ENCODE results near the gene VWA7.

DNA sequence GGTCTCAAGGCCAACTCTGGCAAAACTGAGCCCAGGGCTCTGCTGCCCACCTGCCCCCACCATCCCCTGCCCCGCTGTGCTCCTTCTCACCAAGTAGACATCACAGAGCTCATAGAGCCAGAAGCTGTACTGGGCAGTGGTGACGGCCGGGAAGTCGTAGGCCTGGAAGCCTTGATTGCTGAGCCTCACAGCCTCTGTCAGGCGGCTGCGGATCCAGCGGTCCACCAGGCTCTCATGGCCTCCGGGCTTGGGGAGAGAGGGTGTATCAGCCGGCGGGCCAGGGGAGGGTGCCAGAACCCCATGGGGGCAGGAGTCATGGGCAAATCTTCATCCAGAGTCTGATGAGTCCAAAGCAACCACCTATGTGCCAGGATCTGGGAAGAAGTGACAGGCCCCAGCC is 2.8 kb upstream of the VWA7 start:
- TF ChIP-seq, protein P1, sequence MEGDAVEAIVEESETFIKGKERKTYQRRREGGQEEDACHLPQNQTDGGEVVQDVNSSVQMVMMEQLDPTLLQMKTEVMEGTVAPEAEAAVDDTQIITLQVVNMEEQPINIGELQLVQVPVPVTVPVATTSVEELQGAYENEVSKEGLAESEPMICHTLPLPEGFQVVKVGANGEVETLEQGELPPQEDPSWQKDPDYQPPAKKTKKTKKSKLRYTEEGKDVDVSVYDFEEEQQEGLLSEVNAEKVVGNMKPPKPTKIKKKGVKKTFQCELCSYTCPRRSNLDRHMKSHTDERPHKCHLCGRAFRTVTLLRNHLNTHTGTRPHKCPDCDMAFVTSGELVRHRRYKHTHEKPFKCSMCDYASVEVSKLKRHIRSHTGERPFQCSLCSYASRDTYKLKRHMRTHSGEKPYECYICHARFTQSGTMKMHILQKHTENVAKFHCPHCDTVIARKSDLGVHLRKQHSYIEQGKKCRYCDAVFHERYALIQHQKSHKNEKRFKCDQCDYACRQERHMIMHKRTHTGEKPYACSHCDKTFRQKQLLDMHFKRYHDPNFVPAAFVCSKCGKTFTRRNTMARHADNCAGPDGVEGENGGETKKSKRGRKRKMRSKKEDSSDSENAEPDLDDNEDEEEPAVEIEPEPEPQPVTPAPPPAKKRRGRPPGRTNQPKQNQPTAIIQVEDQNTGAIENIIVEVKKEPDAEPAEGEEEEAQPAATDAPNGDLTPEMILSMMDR (IDR thresholded peaks at IDR 0.05): no peak
- no peak for TF ChIP-seq POLR2A (IDR thresholded peaks at IDR 0.05)
